Glomerular visceral epithelial cell (primary cell): Measurements from ENCODE around the gene MRPL34.

Experiments
- DNase-seq: peaks from one replicate; pipeline ENCODE4 v3.0.0-alpha.2; 2016; ENCODE audit errors: extremely low spot score

MRPL34 gene

GRCh38 chr19:17327654-17328516 is 22.2 kb downstream of the MRPL34 start:
- DNase-seq = no peak

GRCh38 chr19:17328517-17329365 is 23.1 kb downstream of the MRPL34 start:
- no peak for DNase-seq

GRCh38 chr19:17329366-17330261 is 23.9 kb downstream of the MRPL34 start:
- no peak for DNase-seq

GRCh38 chr19:17330262-17331044 is 24.8 kb downstream of the MRPL34 start:
- DNase-seq = no peak

- DNase-seq = no peak
Measured at GRCh38 chr19:17331045-17331558, 25.4 kb downstream of the MRPL34 start.

GRCh38 chr19:17332360-17332676 is 26.6 kb downstream of the MRPL34 start:
- DNase-seq = no peak

GRCh38 chr19:17332677-17333581 is 27.3 kb downstream of the MRPL34 start:
- peak; percentile 52 for DNase-seq

- DNase-seq = peak; percentile 90
Measured at GRCh38 chr19:17333611-17334413, 28.1 kb downstream of the MRPL34 start.

GRCh38 chr19:17334414-17335409 is 29.0 kb downstream of the MRPL34 start, which contains the start of gene ANO8:
TSS of gene ANO8 (minus strand) at chr19:17334855. CDS start at chr19:17334670, 185 bp downstream.
- DNase-seq = peak; percentile 96

GRCh38 chr19:17335575-17335974 is 29.9 kb downstream of the MRPL34 start:
- DNase-seq = no peak

GRCh38 chr19:17336872-17337674 is 31.4 kb downstream of the MRPL34 start, which contains the start of gene GTPBP3:
TSS of gene GTPBP3 (plus strand) at chr19:17337553. CDS start at chr19:17337612, 59 bp downstream.
- DNase-seq = peak; percentile 98

- DNase-seq = peak; percentile 37
Measured at GRCh38 chr19:17337675-17338432, 32.2 kb downstream of the MRPL34 start.

- no peak for DNase-seq
Measured at GRCh38 chr19:17338433-17339078, 32.9 kb downstream of the MRPL34 start.

GRCh38 chr19:17339088-17339741 is 33.5 kb downstream of the MRPL34 start:
- peak; percentile 18 for DNase-seq
